GM21447 (cell line): ENCODE data around the gene NHERF2.
A peak's percentile ranks its signal among the peaks of the same experiment; 100 is the strongest.

Source experiments
- ATAC-seq: cut with Tn5 transposase; IDR thresholded peaks from one replicate; pipeline ENCODE4 v1.9.1; 2021; ENCODE audit not compliant: unreplicated experiment

The NHERF2 gene

GRCh38 chr16:2039274-2040031 lies 12.8 kb downstream of the NHERF2 start:
- ATAC-seq = no peak

GRCh38 chr16:2040041-2040786 lies 13.5 kb downstream of the NHERF2 start:
- no peak for ATAC-seq

- no peak for ATAC-seq
Observed at GRCh38 chr16:2040787-2041522, 14.3 kb downstream of the NHERF2 start.

GRCh38 chr16:2042171-2042985 lies 15.7 kb downstream of the NHERF2 start:
- no peak for ATAC-seq

GRCh38 chr16:2042986-2043666 lies 16.4 kb downstream of the NHERF2 start:
- ATAC-seq = no peak

GRCh38 chr16:2043667-2044451 lies 17.2 kb downstream of the NHERF2 start:
- ATAC-seq = no peak

GRCh38 chr16:2044541-2044940 lies 17.8 kb downstream of the NHERF2 start:
- ATAC-seq = no peak

GRCh38 chr16:2045965-2046892 lies 19.5 kb downstream of the NHERF2 start:
- ATAC-seq = no peak

GRCh38 chr16:2046893-2047329 lies 20.2 kb downstream of the NHERF2 start:
- ATAC-seq = no peak

- ATAC-seq = peak; percentile 90
Observed at GRCh38 chr16:2047330-2048115, 20.8 kb downstream of the NHERF2 start, which contains the start of the genes NTHL1 and TSC2. Gene NTHL1 (minus strand): TSS chr16:2047834. CDS start chr16:2047823, 11 bp downstream. Gene TSC2 (plus strand): TSS chr16:2047985. CDS start chr16:2048616, 631 bp downstream.

- no peak for ATAC-seq
Observed at GRCh38 chr16:2048116-2048543, 21.4 kb downstream of the NHERF2 start.

- ATAC-seq = no peak
Observed at GRCh38 chr16:2053211-2053610, 26.5 kb downstream of the NHERF2 start.

- no peak for ATAC-seq
Observed at GRCh38 chr16:2053897-2054296, 27.2 kb downstream of the NHERF2 start.

- no peak for ATAC-seq
Observed at GRCh38 chr16:2054543-2055245, 28.0 kb downstream of the NHERF2 start.

GRCh38 chr16:2056077-2056476 lies 29.4 kb downstream of the NHERF2 start:
- no peak for ATAC-seq

GRCh38 chr16:2056681-2057407 lies 30.1 kb downstream of the NHERF2 start:
- ATAC-seq = no peak
